Measurements from ENCODE around the gene ERCC5. TPM values are rescaled to one million over a fixed set of nuclear protein-coding genes. Genes with fewer than 3 reads are reported as not detected.

Gene ERCC5
- total and polyA plus RNA-seq, 9 of the 15 experiments (the other 6 are each of a cell fraction or from before 2014, with no cell fraction given): 7.4 to 43.1 (median 33.9) TPM

- TF ChIP-seq ZBTB40 (IDR thresholded peaks at IDR 0.05) (peak; percentile 92), ZBTB40 (CRISPR knock-in tag; IDR thresholded peaks at IDR 0.05) (no peak), RNF219 (CRISPR knock-in tag; IDR thresholded peaks at IDR 0.05) (no peak), HMGN3 (IDR thresholded peaks at IDR 0.05; ENCODE audit: borderline replicate concordance, extremely low read depth, insufficient read length, low read depth, low read length) (peak; percentile 41), ZBTB43 (CRISPR knock-in tag; IDR thresholded peaks at IDR 0.05) (no peak), ZNF277 (CRISPR knock-in tag; IDR thresholded peaks at IDR 0.05; ENCODE audit: borderline replicate concordance) (no peak), CBFB (CRISPR knock-in tag; IDR thresholded peaks at IDR 0.05) (no peak), DACH1 (IDR thresholded peaks at IDR 0.05; ENCODE audit: partially characterized antibody) (peak; percentile 46), EGR1 (conservative IDR thresholded peaks at IDR 0.05) (peak; percentile 87), ZNF561 (CRISPR knock-in tag; conservative IDR thresholded peaks at IDR 0.05) (no peak), PYGO2 (tag; IDR thresholded peaks at IDR 0.05) (no peak), ZNF12 (CRISPR knock-in tag; IDR thresholded peaks at IDR 0.05) (no peak), POLR2B (IDR thresholded peaks at IDR 0.05; ENCODE audit: low read depth, partially characterized antibody) (no peak), DMBX1 (CRISPR knock-in tag; IDR thresholded peaks at IDR 0.05; ENCODE audit: borderline replicate concordance) (no peak)
Measured at GRCh38 chr13:102845630-102846260, at the start of gene ERCC5 (continued).

All from K562 (cell line).